Neuronal stem cell (in vitro differentiated cells): ENCODE results near the gene SPSB1.

Experiments
- DNase-seq: peaks from one replicate; pipeline ENCODE4 v3.0.0-alpha.2; 2013; ENCODE audit warnings: low spot score
- H2AFZ ChIP-seq: one replicate; pipeline ENCODE4 v1.6.1; 2013; ENCODE audit warnings: mild to moderate bottlenecking, low read length, inconsistent platforms
- H2AK5ac ChIP-seq: 2 replicates; pipeline ENCODE4 v1.6.1; 2013; ENCODE audit warnings: low read depth, mild to moderate bottlenecking, inconsistent platforms, low read length, moderate library complexity, mixed read lengths
- H2BK120ac ChIP-seq: 2 replicates; pipeline ENCODE4 v1.6.1; 2013; ENCODE audit warnings: low read depth, mild to moderate bottlenecking, inconsistent platforms, low read length, moderate library complexity, mixed read lengths
- H2BK12ac ChIP-seq: one replicate; pipeline ENCODE4 v1.6.1; 2013; ENCODE audit warnings: low read length, inconsistent platforms
- H2BK15ac ChIP-seq: 2 replicates; pipeline ENCODE4 v1.6.1; 2013; ENCODE audit warnings: mild to moderate bottlenecking, low read length, inconsistent platforms, mixed read lengths
- H2BK5ac ChIP-seq: one replicate; pipeline ENCODE4 v1.6.1; 2013; ENCODE audit warnings: inconsistent platforms, mild to moderate bottlenecking, low read length, moderate library complexity
- H3K14ac ChIP-seq: one replicate; pipeline ENCODE4 v1.6.1; 2013; ENCODE audit warnings: low read length, inconsistent platforms
- H3K18ac ChIP-seq: 2 replicates; pipeline ENCODE4 v1.6.1; 2013; ENCODE audit warnings: low read length, inconsistent platforms
- H3K23ac ChIP-seq: 2 replicates; pipeline ENCODE4 v1.6.1; 2013; ENCODE audit warnings: low read depth, mild to moderate bottlenecking, mixed read lengths, low read length, inconsistent platforms; ENCODE audit not compliant: poor library complexity
- H3K27ac ChIP-seq: replicated peaks from 3 replicates; pipeline ENCODE4 v1.5.1; 2013; ENCODE audit warnings: low read length, inconsistent platforms
- H3K27me3 ChIP-seq, 3 experiments: 2 replicates each; pipeline ENCODE4 v1.6.1; 2013; ENCODE audit warnings: low read length in 3 of 3, mild to moderate bottlenecking in 2 of 3, inconsistent platforms in 1 of 3, low read depth in 1 of 3, mixed read lengths in 1 of 3, moderate library complexity in 1 of 3; ENCODE audit not compliant: control insufficient read depth in 3 of 3, insufficient read depth in 3 of 3
- H3K36me3 ChIP-seq, 2 donors: replicated peaks in 1 of 2; 2 replicates each; pipeline ENCODE4 v1.6.1; 2013; ENCODE audit warnings: low read length in 2 of 2; ENCODE audit not compliant: control insufficient read depth in 2 of 2, insufficient read depth in 2 of 2
- H3K4ac ChIP-seq: 2 replicates; pipeline ENCODE4 v1.6.1; 2013; ENCODE audit warnings: inconsistent platforms, mild to moderate bottlenecking, low read length, moderate library complexity
- H3K4me1 ChIP-seq, 2 donors: 1 replicate in 1 of 2; 2 replicates in 1 of 2; pipeline ENCODE4 v1.6.1; 2013; ENCODE audit warnings: low read length in 2 of 2, low read depth in 1 of 2; ENCODE audit not compliant: control insufficient read depth in 2 of 2, insufficient read depth in 1 of 2
- H3K4me2 ChIP-seq: one replicate; pipeline ENCODE4 v1.6.1; 2013; ENCODE audit warnings: mild to moderate bottlenecking, low read length, inconsistent platforms; ENCODE audit not compliant: insufficient read depth, poor library complexity, severe bottlenecking
- H3K4me3 ChIP-seq, 2 donors: 2 replicates each; pipeline ENCODE4 v1.5.1; 2013; ENCODE audit warnings: low read length in 2 of 2, mild to moderate bottlenecking in 2 of 2, inconsistent platforms in 1 of 2, moderate library complexity in 1 of 2
- H3K79me1 ChIP-seq: one replicate; pipeline ENCODE4 v1.6.1; 2013; ENCODE audit warnings: low read depth, mild to moderate bottlenecking, inconsistent platforms, low read length, moderate library complexity
- H3K9ac ChIP-seq: one replicate; pipeline ENCODE4 v1.6.1; 2013; ENCODE audit warnings: mild to moderate bottlenecking, low read depth, low read length, inconsistent platforms; ENCODE audit not compliant: poor library complexity
- H3K9me3 ChIP-seq, 2 donors: replicated peaks in 1 of 2; 2 replicates each; pipeline versions ENCODE3 to v1.6.1; 2013; ENCODE audit warnings: low read length in 2 of 2, mild to moderate bottlenecking in 2 of 2, inconsistent platforms in 1 of 2, low read depth in 1 of 2, mixed read lengths in 1 of 2, moderate library complexity in 1 of 2; ENCODE audit not compliant: control insufficient read depth in 2 of 2, insufficient read depth in 1 of 2
- H4K8ac ChIP-seq: one replicate; pipeline ENCODE4 v1.6.1; 2013; ENCODE audit warnings: low read depth, mild to moderate bottlenecking, inconsistent platforms, low read length, moderate library complexity
- H4K91ac ChIP-seq: one replicate; pipeline ENCODE4 v1.6.1; 2013; ENCODE audit warnings: low read length, low read depth, mild to moderate bottlenecking, inconsistent platforms; ENCODE audit not compliant: poor library complexity
- WGBS, 2 donors: extraction: QIAGEN DNeasy Blood & Tissue Kit; methylation state at CpG; one replicate each; pipeline ENCODE4 v1.1.7; 2013; ENCODE audit warnings: missing lambda C conversion rate in 2 of 2, mixed read lengths in 1 of 2; ENCODE audit not compliant: insufficient read length in 2 of 2, insufficient replicate concordance in 1 of 2; ENCODE audit errors: extremely low coverage in 2 of 2; 5-methylcytosine and 5-hydroxymethylcytosine counted together

The SPSB1 gene

DNA sequence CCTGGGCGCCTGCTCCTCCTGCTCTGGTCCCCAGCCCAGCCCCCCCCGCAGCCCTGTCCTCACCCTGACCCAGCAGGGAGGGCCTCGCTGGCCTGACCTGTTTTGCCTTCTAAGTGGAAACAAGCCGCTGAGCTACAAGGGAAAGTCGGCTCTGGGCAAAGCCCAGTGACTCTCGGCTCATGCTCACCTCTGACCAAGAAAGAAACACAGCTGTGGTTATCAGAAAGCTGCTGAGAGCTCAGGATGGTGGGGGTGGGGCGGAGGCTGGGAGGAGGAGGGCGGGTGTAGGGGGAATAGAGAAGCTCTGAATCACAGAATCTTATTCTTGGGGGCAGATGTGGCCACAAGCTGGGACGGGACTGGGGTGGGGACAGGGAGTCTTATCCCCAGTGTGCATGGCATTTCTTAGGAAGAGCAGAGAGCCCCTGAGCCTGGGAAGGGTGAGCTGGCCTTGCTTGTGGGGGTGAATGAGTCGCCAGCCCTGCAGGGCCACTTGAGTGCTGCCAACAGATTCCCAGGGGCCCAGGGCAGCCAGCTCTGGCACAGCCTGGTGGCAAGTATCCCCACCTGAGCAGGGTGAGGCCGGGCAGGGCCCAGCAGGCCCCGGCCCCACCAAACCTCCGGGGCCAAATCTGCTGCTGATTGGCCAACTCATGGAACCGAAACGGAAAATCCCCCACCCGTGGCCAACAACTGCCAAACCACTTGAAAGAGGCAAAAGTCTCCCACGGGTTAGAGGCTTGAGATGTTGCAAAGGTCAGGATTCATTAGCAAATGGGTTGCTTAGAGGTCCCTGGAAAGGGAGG is 120.6 kb downstream of the SPSB1 start:
- Histone ChIP-seq H4K91ac (peak overlapping the region; percentile 25), H3K14ac (no peak overlapping the region), H3K27me3 (peaks cover 0 to 7% (median 2%) of the 10 kb centered on the region in 3 experiments), H2BK5ac (peak overlapping the region; percentile 95), H3K4me2 (no peak overlapping the region), H3K4ac (peak overlapping the region; percentile 7), H2BK15ac (peak overlapping the region; percentile 35), H2AK5ac (peak overlapping the region; percentile 88), H3K23ac (peak overlapping the region; percentile 86), H3K4me3 (no peak overlapping the region), H3K27ac (peak overlapping the region; percentile 32), H4K8ac (peak overlapping the region; percentile 54), H3K4me1 (peaks cover 0 to 9% of the 10 kb centered on the region in 2 donors), H3K9me3 (peaks cover 0 to 3% of the 10 kb centered on the region in 2 donors), H3K79me1 (peaks cover 2% of the 10 kb centered on the region), H3K18ac (peak overlapping the region; percentile 96), H2BK120ac (peak overlapping the region; percentile 77), H2AFZ (no peak overlapping the region), H3K36me3 (peaks cover 0 to 2% of the 10 kb centered on the region in 2 donors), H2BK12ac (peak overlapping the region; percentile 1), H3K9ac (peak overlapping the region; percentile 37)
- no peak for DNase-seq
- no CpG with 5 or more reads among the region's 17 CpGs for whole genome bisulfite sequencing, 2 donors

DNA sequence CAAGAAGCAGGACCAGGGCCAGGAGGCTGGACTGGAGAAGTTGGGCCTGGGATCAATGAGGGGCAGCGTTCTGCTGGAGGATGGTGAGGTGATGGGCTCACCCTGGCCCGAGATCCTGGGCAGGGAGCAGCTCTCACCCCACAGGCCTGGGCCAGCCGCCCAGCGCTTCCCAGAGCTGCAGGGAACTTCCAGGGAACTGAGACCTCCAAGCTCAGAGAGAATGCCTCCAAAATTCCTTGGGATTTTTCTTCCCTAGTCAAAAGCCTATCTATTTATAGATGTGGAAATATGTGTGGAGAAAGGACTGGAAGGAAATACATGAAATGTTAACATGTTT is 121.2 kb downstream of the SPSB1 start:
- peak overlapping the region; percentile 86 for H3K23ac ChIP-seq
- peaks cover 0 to 2% of the 10 kb centered on the region in 2 donors for H3K36me3 ChIP-seq
- no peak overlapping the region for H2AFZ ChIP-seq
- H2AK5ac ChIP-seq: no peak overlapping the region
- peak overlapping the region; percentile 77 for H2BK120ac ChIP-seq
- no peak overlapping the region for H4K91ac ChIP-seq
- H3K4ac ChIP-seq: no peak overlapping the region
- H2BK12ac ChIP-seq: peak overlapping the region; percentile 1
- H3K9me3 ChIP-seq: peaks cover 0 to 3% of the 10 kb centered on the region in 2 donors
- H3K18ac ChIP-seq: peak overlapping the region; percentile 96
- no CpG with 5 or more reads among the region's 4 CpGs for WGBS, 2 donors
- H3K27ac ChIP-seq: no peak overlapping the region
- H4K8ac ChIP-seq: no peak overlapping the region
- no peak overlapping the region for H3K4me3 ChIP-seq
- H3K4me2 ChIP-seq: no peak overlapping the region
- H3K9ac ChIP-seq: no peak overlapping the region
- no peak for DNase-seq
- H2BK15ac ChIP-seq: no peak overlapping the region
- peaks cover 0 to 7% (median 2%) of the 10 kb centered on the region in 3 experiments for H3K27me3 ChIP-seq
- H3K14ac ChIP-seq: peak overlapping the region; percentile 31
- H3K4me1 ChIP-seq: peaks cover 0 to 9% of the 10 kb centered on the region in 2 donors
- peaks cover 2% of the 10 kb centered on the region for H3K79me1 ChIP-seq
- peak overlapping the region; percentile 95 for H2BK5ac ChIP-seq

DNA sequence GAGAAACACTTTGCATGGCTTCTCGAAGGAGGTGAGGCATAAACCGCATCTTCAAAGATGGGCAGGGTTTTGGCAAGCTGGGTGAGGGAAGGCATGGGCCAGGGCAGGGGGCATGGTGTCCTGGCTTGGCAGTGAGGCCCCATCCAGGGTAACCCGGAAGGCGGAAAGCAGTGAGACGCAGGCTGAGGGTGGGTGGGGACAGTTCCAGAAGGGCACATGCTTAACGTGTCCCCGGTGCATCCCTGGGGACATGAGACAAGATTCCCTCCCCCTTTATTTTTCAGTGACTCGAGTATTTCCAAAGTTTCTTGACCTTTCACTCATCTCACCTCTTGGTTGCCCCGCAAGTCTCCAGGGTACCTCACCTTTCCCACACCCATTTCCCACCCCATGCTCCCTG is 123.8 kb downstream of the SPSB1 start:
- H3K23ac ChIP-seq: peak overlapping the region; percentile 56
- H2AFZ ChIP-seq: no peak overlapping the region
- H3K9me3 ChIP-seq: no peaks in the 10 kb centered on the region
- no peak overlapping the region for H2BK120ac ChIP-seq
- H3K18ac ChIP-seq: no peak overlapping the region
- H3K27ac ChIP-seq: no peak overlapping the region
- H3K79me1 ChIP-seq: no peaks in the 10 kb centered on the region
- no peak for DNase-seq
- H3K4me3 ChIP-seq: no peak overlapping the region
- H3K36me3 ChIP-seq: no peaks in the 10 kb centered on the region
- no peak overlapping the region for H4K91ac ChIP-seq
- H2BK12ac ChIP-seq: no peak overlapping the region
- H3K4me1 ChIP-seq: peaks cover 0 to 9% of the 10 kb centered on the region in 2 donors
- H2AK5ac ChIP-seq: no peak overlapping the region
- no peak overlapping the region for H3K4ac ChIP-seq
- no peak overlapping the region for H3K9ac ChIP-seq
- no peak overlapping the region for H4K8ac ChIP-seq
- H3K4me2 ChIP-seq: no peak overlapping the region
- no peak overlapping the region for H2BK15ac ChIP-seq
- H3K27me3 ChIP-seq: peaks cover 0 to 14% (median 0%) of the 10 kb centered on the region in 3 experiments
- H3K14ac ChIP-seq: no peak overlapping the region
- H2BK5ac ChIP-seq: no peak overlapping the region
- no CpG with 5 or more reads among the region's 9 CpGs for whole genome bisulfite sequencing, 2 donors

DNA sequence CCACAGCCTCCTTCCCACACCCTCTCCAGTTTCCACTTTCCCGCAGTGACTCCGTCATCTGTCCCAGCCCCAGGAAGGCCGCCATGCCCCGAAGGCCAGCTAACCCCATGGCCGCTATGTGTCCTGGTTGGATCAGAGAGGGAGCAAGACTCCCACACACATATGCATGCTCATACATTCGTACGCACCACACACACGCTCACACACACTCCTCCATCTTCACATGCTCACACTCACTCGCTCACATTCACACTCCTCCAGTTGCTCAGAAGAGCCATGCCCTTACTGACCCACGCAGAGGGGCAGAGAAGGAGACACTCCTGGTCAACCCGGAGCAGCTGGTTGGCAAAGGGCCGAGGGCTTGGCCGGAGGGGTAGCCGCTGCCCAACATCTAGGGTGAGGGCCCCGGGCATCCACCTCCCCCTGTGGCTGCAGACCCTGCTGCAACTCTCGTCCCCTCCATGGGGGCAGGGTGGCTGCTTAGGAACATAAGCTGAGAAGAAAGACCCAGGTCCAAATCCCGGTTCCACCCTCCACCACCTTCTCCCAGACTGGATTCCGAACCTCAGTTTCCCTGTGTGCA is 124.3 kb downstream of the SPSB1 start:
- no peak for DNase-seq
- 100% methylated on average over 4 of the region's 18 CpGs; no CpG with 5 or more reads in 1 of the 2 donors for WGBS, 2 donors
- Histone ChIP-seq H2AK5ac (no peak overlapping the region), H3K9ac (no peak overlapping the region), H2AFZ (no peak overlapping the region), H2BK120ac (no peak overlapping the region), H3K9me3 (no peaks in the 10 kb centered on the region), H3K18ac (no peak overlapping the region), H4K8ac (no peak overlapping the region), H3K36me3 (no peaks in the 10 kb centered on the region), H3K27me3 (peaks cover 0 to 18% (median 0%) of the 10 kb centered on the region in 3 experiments), H3K79me1 (no peaks in the 10 kb centered on the region), H3K27ac (no peak overlapping the region), H3K23ac (no peak overlapping the region), H4K91ac (no peak overlapping the region), H2BK15ac (no peak overlapping the region), H2BK5ac (no peak overlapping the region), H3K4me3 (no peak overlapping the region), H2BK12ac (no peak overlapping the region), H3K4ac (no peak overlapping the region), H3K14ac (no peak overlapping the region), H3K4me2 (no peak overlapping the region), H3K4me1 (peaks cover 0 to 9% of the 10 kb centered on the region in 2 donors)
